Ammon's horn (tissue), 1 donor: ENCODE data around the gene STAT5B.
A peak's percentile ranks its signal among the peaks of the same experiment; 100 is the strongest.
"Not testable (repeated sequence)": the region's sequence is repeated elsewhere in the genome, so short reads cannot be mapped to it uniquely, and the experiment has no call there.

Experiments
- DNase-seq: peaks from one replicate; pipeline ENCODE4 v3.0.0-alpha.2; 2016; ENCODE audit warnings: low spot score

The STAT5B gene

GRCh38 chr17:42266918-42267766 is 9.0 kb downstream of the STAT5B start:
- no peak for DNase-seq

GRCh38 chr17:42266462-42266861 is 9.7 kb downstream of the STAT5B start:
- DNase-seq, result no peak

- DNase-seq, result not testable (repeated sequence)
These were observed 11.8 kb downstream of the STAT5B start for GRCh38 chr17:42264366-42264765.

- no peak for DNase-seq
These were observed 15.9 kb downstream of the STAT5B start for GRCh38 chr17:42260318-42260717.

GRCh38 chr17:42255445-42255844 is 20.7 kb downstream of the STAT5B start:
- no peak for DNase-seq

GRCh38 chr17:42253578-42253977 is 22.6 kb downstream of the STAT5B start:
- no peak for DNase-seq

- peak; percentile 40 for DNase-seq
These were observed 23.3 kb downstream of the STAT5B start for GRCh38 chr17:42252597-42253550.

GRCh38 chr17:42251115-42251514 is 25.1 kb downstream of the STAT5B start:
- no peak for DNase-seq

GRCh38 chr17:42249681-42250446 is 26.3 kb downstream of the STAT5B start:
- DNase-seq, result no peak

GRCh38 chr17:42248351-42249179 is 27.6 kb downstream of the STAT5B start:
- peak; percentile 97 for DNase-seq

GRCh38 chr17:42247734-42248133 is 28.5 kb downstream of the STAT5B start:
- DNase-seq, result no peak

- DNase-seq, result no peak
These were observed 29.7 kb downstream of the STAT5B start for GRCh38 chr17:42246515-42246914.

GRCh38 chr17:42245183-42245582 is 31.0 kb downstream of the STAT5B start:
- not testable (repeated sequence) for DNase-seq

GRCh38 chr17:42244116-42244515 is 32.1 kb downstream of the STAT5B start:
- not testable (repeated sequence) for DNase-seq

- no peak for DNase-seq
These were observed 32.7 kb downstream of the STAT5B start for GRCh38 chr17:42243493-42243982.

GRCh38 chr17:42241871-42242270 is 34.3 kb downstream of the STAT5B start:
- no peak for DNase-seq

GRCh38 chr17:42240863-42241262 is 35.3 kb downstream of the STAT5B start:
- DNase-seq, result not testable (repeated sequence)

- DNase-seq, result no peak
These were observed 36.0 kb downstream of the STAT5B start for GRCh38 chr17:42240201-42240600.

- not testable (repeated sequence) for DNase-seq
These were observed 36.6 kb downstream of the STAT5B start for GRCh38 chr17:42239576-42239975.

- DNase-seq, result no peak
These were observed 39.4 kb downstream of the STAT5B start for GRCh38 chr17:42236760-42237159.

GRCh38 chr17:42233994-42234393 is 42.2 kb downstream of the STAT5B start:
- DNase-seq, result no peak
